ENCODE measurements around the gene BAX.
"Not testable (repeated sequence)": the region's sequence is repeated elsewhere in the genome, so short reads cannot be mapped to it uniquely, and the experiment has no call there.

Gene BAX

DNA sequence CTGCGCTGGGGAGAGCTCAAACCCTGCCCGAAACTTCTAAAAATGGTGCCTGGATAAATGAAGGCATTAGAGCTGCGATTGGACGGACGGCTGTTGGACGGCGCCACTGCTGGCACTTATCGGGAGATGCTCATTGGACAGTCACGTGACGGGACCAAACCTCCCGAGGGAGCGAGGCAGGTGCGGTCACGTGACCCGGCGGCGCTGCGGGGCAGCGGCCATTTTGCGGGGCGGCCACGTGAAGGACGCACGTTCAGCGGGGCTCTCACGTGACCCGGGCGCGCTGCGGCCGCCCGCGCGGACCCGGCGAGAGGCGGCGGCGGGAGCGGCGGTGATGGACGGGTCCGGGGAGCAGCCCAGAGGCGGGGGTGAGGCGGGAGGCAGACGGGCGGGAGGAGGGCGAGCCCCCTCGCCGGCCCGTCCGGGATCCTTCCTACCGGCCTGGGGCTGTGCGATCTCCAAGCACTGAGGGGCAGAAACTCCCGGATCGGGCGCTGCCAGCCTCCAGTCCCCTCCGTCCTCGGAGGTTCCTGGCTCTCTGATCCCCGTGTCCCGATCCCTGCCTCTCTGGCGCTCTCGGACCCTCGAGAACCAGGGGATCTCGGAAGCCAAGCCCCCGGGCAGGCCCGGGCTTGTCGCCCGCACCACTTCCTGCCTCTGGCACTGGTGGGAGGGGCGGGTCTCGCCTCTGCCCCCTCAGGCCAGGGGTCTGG is at the start of gene BAX:
Gene BAX, plus strand, starts transcription at position 281 of the 713 bp plus-strand sequence. Its CDS starts 54 bp downstream, at position 335.
- peak; percentile 86 for DNase-seq

GRCh38 chr19:48905664-48906063 is 49.0 kb upstream of the BAX start:
- no peak for DNase-seq

GRCh38 chr19:48906324-48906723 is 48.4 kb upstream of the BAX start:
- no peak for DNase-seq

GRCh38 chr19:48907671-48908070 is 47.0 kb upstream of the BAX start:
- DNase-seq = no peak

- not testable (repeated sequence) for DNase-seq
These were observed 45.1 kb upstream of the BAX start for GRCh38 chr19:48909424-48910077.

- no peak for DNase-seq
These were observed 43.9 kb upstream of the BAX start for GRCh38 chr19:48910803-48911202.

- DNase-seq = peak; percentile 27
These were observed 41.4 kb upstream of the BAX start for GRCh38 chr19:48913114-48913889.

DNA sequence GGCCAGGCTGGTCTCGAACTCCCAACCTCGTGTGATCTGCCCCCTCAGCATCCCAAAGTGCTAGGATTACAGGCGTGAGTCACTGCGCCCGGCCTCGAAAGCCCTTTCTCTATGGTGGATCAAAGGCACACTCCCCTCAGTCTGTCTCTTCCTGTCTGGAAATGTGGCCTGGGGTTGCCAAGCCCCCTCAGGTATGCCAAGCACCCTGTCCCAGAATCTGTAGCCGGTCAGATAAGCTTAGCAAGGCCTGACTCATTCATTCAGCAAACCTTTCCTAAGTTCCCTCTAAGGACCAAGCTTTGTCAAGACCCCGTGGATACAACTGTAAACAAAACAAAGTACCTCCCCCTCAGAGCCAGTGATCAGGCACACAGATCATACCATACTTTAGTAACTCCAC is 40.5 kb upstream of the BAX start:
- no peak for DNase-seq

GRCh38 chr19:48915757-48916156 is 38.9 kb upstream of the BAX start:
- DNase-seq = no peak

- no peak for DNase-seq
These were observed 36.6 kb upstream of the BAX start for GRCh38 chr19:48918071-48918470.

- no peak for DNase-seq
These were observed 35.9 kb upstream of the BAX start for GRCh38 chr19:48918801-48919247.

GRCh38 chr19:48919271-48919670 is 35.4 kb upstream of the BAX start:
- not testable (repeated sequence) for DNase-seq

DNA sequence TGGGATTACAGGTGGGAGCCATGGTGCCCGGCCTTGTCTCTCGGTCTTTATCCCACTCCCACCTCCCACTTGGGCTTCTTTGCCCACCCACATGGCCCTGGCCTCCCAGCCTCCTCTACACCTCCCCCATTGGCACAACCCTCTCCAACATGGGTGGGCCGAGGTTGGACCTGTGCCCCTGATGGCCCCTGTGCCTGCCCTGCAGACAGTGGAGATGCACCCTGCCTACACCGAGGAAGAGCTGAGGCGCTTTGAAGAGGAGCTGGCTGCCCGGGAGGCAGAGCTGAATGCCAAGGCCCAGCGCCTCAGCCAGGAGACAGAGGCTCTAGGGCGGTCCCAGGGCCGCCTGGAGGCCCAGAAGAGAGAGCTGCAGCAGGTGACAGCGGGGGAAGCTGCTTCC is 33.7 kb upstream of the BAX start:
- no peak for DNase-seq

DNA sequence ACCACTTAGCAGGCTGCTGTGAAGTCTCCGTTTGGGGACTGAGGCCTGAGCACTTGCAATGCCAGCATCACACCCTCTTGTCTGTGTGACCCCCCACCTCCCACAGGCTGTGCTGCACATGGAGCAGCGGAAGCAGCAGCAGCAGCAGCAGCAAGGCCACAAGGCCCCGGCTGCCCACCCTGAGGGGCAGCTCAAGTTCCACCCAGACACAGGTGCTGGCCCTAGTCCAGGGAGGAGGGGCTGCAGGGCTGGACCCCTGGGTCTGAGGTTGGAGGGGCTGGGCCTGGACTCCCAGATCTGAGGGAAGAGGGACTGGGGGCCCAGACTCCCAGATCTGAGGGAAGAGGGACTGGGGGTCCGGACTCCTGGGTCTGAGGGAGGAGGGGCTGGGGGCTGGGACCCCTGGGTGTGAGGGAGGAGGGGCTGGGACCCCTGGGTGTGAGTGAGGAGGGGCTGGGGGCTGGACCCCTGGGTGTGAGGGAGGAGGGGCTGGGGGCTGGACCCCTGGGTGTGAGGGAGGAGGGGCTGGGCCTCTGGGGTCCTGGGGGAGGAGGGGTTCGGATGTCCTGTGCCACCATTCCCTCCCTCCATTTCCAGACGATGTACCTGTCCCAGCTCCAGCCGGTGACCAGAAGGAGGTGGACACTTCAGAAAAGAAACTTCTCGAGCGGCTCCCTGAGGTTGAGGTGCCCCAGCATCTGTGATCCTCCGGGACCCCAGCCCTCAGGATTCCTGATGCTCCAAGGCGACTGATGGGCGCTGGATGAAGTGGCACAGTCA is 32.8 kb upstream of the BAX start:
- no peak for DNase-seq

DNA sequence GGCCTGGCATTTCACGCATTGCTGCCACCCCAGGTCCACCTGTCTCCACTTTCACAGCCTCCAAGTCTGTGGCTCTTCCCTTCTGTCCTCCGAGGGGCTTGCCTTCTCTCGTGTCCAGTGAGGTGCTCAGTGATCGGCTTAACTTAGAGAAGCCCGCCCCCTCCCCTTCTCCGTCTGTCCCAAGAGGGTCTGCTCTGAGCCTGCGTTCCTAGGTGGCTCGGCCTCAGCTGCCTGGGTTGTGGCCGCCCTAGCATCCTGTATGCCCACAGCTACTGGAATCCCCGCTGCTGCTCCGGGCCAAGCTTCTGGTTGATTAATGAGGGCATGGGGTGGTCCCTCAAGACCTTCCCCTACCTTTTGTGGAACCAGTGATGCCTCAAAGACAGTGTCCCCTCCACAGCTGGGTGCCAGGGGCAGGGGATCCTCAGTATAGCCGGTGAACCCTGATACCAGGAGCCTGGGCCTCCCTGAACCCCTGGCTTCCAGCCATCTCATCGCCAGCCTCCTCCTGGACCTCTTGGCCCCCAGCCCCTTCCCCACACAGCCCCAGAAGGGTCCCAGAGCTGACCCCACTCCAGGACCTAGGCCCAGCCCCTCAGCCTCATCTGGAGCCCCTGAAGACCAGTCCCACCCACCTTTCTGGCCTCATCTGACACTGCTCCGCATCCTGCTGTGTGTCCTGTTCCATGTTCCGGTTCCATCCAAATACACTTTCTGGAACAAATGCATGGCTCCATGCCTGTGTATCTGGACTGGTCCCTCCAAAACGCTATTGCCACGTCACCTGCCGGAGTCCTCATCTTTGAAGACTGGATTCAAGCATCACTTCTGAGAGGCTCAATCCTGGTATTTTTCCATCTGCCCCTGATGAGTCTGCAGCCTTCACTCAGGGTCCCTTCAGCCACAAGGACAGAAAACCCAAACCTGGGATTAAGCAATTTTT is 31.9 kb upstream of the BAX start:
- DNase-seq = no peak

DNA sequence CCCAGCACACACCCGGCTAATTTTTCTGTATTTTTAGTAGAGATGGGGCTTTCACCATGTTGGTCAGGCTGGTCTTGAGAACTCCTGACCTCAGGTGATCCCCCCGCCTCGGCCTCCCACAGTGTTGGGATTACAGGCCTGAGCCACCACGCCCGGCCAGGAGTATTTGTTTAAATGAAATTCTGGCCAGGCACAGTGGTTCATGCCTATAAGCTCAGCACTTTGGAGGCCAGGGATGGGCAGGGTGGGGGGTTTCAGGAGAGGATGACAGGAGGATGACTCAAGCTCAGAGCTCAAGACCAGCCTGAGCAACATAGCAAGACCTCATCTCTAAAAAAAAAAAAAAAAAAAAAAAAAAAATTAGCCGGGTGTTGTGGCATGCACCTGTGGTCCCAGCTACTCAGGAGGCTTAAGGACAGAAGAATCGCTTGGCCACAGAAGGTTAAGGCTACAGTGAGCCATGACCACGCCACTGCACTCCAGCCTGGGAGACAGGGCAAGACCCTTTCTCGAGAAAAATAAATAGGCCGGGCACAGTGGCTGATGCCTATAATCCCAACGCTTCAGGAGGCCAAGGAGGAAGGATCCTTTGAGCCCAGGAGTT is 29.3 kb upstream of the BAX start:
- no peak for DNase-seq

- not testable (repeated sequence) for DNase-seq
These were observed 28.8 kb upstream of the BAX start for GRCh38 chr19:48925890-48926289.

DNA sequence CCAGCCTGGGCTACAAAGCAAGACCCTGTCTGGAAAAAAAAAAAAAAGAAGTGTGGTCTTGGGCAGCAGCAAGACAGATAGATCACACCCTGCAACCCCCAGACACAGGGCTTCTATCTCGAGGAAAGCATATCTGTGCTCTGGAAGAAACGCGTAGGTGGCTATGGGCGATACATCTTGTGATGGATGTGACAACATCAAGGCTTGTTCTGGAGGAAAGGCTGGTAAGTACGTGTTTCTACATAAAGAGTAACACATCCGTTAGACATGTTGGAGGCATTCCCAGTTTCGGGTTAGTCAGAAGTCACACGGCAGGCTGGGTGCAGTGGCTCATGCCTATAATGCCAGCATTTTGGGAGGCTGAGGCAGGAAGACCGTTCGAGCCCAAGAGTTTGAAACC is 27.8 kb upstream of the BAX start:
- no peak for DNase-seq

DNA sequence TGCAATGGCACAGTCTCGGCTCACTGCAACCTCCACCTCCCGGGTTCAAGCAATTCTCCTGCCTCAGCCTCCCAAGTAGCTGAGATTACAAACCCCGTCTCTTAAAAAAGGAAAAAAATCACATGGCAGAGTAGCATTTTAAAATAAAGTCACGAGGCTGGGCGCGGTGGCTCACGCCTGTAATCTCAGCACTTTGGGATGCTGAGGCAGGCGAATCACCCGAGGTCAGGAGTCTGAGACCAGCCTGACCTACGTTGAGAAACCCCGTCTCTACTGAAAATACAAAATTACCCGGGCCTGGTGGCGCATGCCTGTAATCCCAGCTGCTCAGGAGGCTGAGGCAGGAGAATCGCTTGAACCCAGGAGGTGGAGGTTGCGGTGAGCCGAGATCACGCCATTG is 27.0 kb upstream of the BAX start:
- DNase-seq = not testable (repeated sequence)

DNA sequence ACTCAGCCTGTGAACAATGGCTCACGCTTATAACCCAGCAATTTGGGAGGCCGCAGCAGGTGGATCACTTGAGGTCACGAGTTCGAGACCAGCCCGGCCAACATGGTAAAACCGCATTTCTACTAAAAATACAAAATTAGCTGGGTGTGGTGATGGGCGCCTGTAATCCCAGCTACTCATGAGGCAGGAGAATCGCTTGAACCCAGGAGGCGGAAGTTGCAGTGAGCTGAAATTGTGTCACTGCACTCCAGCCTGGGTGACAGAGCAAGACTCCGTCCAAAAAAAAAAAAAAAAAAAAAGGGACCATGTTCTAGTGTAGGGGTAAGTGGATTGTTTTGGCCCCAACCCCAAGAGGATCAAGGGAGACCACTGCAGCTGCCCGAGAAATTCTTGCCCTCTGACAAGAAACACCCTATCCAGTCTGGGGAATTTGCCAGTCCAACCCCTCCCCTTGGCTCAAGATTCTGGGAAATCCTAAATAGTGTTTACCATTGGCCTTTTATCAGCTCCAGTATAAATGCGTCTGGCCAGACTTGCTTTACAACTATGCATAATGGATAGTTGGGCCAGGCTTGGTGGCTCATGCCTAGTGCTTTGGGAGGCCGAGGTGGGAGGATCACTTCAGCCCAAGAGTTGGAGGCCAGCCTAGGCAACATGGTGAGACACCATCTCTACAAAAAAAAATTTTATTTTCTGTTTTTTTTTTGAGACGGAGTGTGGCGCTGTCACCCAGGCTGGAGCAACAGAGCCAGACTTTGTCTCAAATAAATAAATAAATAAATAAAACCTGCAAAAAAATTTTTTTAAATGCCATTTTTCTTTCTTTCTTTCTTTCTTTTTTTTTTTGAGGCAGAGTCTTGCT is 26.3 kb upstream of the BAX start:
- DNase-seq = no peak
